Gastroesophageal sphincter (tissue), 3 donors: ENCODE data around the gene KRTAP12-1.

Experiments used
- EP300 ChIP-seq: sonication (generic); formaldehyde crosslinking; IDR thresholded peaks from one replicate; pipeline ENCODE4 v1.6.1; 2017; ENCODE audit warnings: antibody characterized with exemption, mild to moderate bottlenecking
- POLR2AphosphoS5 ChIP-seq: sonication (generic); formaldehyde crosslinking; IDR thresholded peaks from one replicate; pipeline ENCODE4 v1.6.1; 2017; ENCODE audit warnings: antibody characterized with exemption
- TF ChIP-seq, protein P1 (sequence below), 4 experiments: fragments of 200-600 bp in 2 of 4; fragments of 450-650 bp in 2 of 4; sonication (generic) in 1 of 4; IDR thresholded peaks; one replicate each; pipeline ENCODE4 v1.5.1; 2017 to 2019; ENCODE audit warnings: antibody characterized with exemption in 4 of 4, mild to moderate bottlenecking in 2 of 4, moderate library complexity in 2 of 4

- TF ChIP-seq, protein P1, sequence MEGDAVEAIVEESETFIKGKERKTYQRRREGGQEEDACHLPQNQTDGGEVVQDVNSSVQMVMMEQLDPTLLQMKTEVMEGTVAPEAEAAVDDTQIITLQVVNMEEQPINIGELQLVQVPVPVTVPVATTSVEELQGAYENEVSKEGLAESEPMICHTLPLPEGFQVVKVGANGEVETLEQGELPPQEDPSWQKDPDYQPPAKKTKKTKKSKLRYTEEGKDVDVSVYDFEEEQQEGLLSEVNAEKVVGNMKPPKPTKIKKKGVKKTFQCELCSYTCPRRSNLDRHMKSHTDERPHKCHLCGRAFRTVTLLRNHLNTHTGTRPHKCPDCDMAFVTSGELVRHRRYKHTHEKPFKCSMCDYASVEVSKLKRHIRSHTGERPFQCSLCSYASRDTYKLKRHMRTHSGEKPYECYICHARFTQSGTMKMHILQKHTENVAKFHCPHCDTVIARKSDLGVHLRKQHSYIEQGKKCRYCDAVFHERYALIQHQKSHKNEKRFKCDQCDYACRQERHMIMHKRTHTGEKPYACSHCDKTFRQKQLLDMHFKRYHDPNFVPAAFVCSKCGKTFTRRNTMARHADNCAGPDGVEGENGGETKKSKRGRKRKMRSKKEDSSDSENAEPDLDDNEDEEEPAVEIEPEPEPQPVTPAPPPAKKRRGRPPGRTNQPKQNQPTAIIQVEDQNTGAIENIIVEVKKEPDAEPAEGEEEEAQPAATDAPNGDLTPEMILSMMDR (IDR thresholded peaks at IDR 0.05) = no peak
- TF ChIP-seq EP300 = no peak
- no peak for TF ChIP-seq POLR2AphosphoS5
These were observed 703 bp upstream of the KRTAP12-1 start for GRCh38 chr21:44682580-44683151.
